ENCODE measurements around the gene ZNF585A. TPM values are rescaled to one million over a fixed set of nuclear protein-coding genes. Genes with fewer than 3 reads are reported as not detected.

Gene ZNF585A
- total and polyA plus RNA-seq, 2 of the 4 experiments (the other 2 are of a cell fraction) = 6.2 to 9.5 TPM

- no peak overlapping the region for H2AK5ac ChIP-seq (ENCODE audit: low read depth, low read length)
- no peak overlapping the region for H3K56ac ChIP-seq (ENCODE audit: extremely low read depth, insufficient read depth, low read length)
- ChIA-PET CTCF (no interaction called here), POLR2A (ENCODE audit: unreplicated experiment) (no interaction called here)
- ATAC-seq (ENCODE audit: low read depth) = no peak
- no peak overlapping the region for H2BK15ac ChIP-seq (ENCODE audit: low read depth, low read length)
- no peaks in the 10 kb centered on the region for H3K9me1 ChIP-seq (ENCODE audit: insufficient read depth, low read length)
- H3K14ac ChIP-seq (replicated peaks; ENCODE audit: low read depth, low read length) = no peak overlapping the region
- in situ Hi-C loops (cut with MboI; ENCODE audit: low sequenced_read_pairs) = no loop called here
- no peak overlapping the region for H4K8ac ChIP-seq (ENCODE audit: low read depth in 2 of 2, low read length in 2 of 2)
- no peak overlapping the region for H4K91ac ChIP-seq (ENCODE audit: insufficient read depth, low read depth, low read length)
- no peak overlapping the region for H2BK120ac ChIP-seq (ENCODE audit: low read depth, low read length)
- no peaks in the 10 kb centered on the region for H3K79me1 ChIP-seq (ENCODE audit: low read depth in 1 of 2, low read length in 2 of 2)
- H3K4me2 ChIP-seq (ENCODE audit: low read depth, low read length) = no peak overlapping the region
- no peak overlapping the region for H3K4ac ChIP-seq (ENCODE audit: low read depth, low read length)
- no peak overlapping the region for H3K18ac ChIP-seq (ENCODE audit: low read depth, low read length)
- H3K36me3 ChIP-seq (ENCODE audit: control insufficient read depth, insufficient read depth, low read length) = no peaks in the 10 kb centered on the region
- H3K4me3 ChIP-seq (ENCODE audit: insufficient read depth, low read depth, low read length) = no peak overlapping the region
- H4K5ac ChIP-seq (ENCODE audit: low read depth, low read length) = no peak overlapping the region
- H3K27ac ChIP-seq (ENCODE audit: insufficient read depth, low read length) = no peak overlapping the region
- no peak overlapping the region for H2BK5ac ChIP-seq (ENCODE audit: low read depth, low read length, poor library complexity, severe bottlenecking)
- no peak overlapping the region for H3K9ac ChIP-seq (ENCODE audit: low read depth, low read length)
- H3K4me1 ChIP-seq (ENCODE audit: control insufficient read depth, insufficient read depth, low read length) = no peaks in the 10 kb centered on the region
- intact Hi-C loops (cut with micrococcal nuclease) = no loop called here
- no peak overlapping the region for H3K23ac ChIP-seq (ENCODE audit: low read depth, low read length)
- dilution Hi-C loops (cut with HindIII; ENCODE audit: low sequenced_read_pairs, unreplicated experiment) = no loop called here
- no peak overlapping the region for H2AK9ac ChIP-seq (replicated peaks; ENCODE audit: low read depth, low read length, poor library complexity)
- H3K9me3 ChIP-seq (ENCODE audit: control insufficient read depth, insufficient read depth, low read length) = peaks cover 63% of the 10 kb centered on the region
- TF ChIP-seq MAFK (IDR thresholded peaks at IDR 0.05; ENCODE audit: low read depth, low read length) (no peak), RAD21 (IDR thresholded peaks at IDR 0.05; ENCODE audit: low read length) (no peak), CEBPB (IDR thresholded peaks at IDR 0.05; ENCODE audit: low read depth, low read length) (no peak), RFX5 (IDR thresholded peaks at IDR 0.05; ENCODE audit: low read depth, low read length) (no peak), SMC3 (IDR thresholded peaks at IDR 0.05; ENCODE audit: low read depth, low read length) (no peak), RCOR1 (IDR thresholded peaks at IDR 0.05; ENCODE audit: insufficient replicate concordance, low read length) (no peak)
- TF ChIP-seq, protein P1, sequence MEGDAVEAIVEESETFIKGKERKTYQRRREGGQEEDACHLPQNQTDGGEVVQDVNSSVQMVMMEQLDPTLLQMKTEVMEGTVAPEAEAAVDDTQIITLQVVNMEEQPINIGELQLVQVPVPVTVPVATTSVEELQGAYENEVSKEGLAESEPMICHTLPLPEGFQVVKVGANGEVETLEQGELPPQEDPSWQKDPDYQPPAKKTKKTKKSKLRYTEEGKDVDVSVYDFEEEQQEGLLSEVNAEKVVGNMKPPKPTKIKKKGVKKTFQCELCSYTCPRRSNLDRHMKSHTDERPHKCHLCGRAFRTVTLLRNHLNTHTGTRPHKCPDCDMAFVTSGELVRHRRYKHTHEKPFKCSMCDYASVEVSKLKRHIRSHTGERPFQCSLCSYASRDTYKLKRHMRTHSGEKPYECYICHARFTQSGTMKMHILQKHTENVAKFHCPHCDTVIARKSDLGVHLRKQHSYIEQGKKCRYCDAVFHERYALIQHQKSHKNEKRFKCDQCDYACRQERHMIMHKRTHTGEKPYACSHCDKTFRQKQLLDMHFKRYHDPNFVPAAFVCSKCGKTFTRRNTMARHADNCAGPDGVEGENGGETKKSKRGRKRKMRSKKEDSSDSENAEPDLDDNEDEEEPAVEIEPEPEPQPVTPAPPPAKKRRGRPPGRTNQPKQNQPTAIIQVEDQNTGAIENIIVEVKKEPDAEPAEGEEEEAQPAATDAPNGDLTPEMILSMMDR (conservative IDR thresholded peaks at IDR 0.05; ENCODE audit: low read depth, low read length) = no peak
- WGBS, 2 experiments (ENCODE audit: extremely low coverage in 2 of 2, insufficient read length in 1 of 2) = no CpG with 5 or more reads among the region's 1 CpG
- H2AFZ ChIP-seq (replicated peaks; ENCODE audit: low read length, poor library complexity) = no peak overlapping the region
- no peak for DNase-seq
- no TSS peak for BruUV-seq (replicated peaks)
- no peaks in the 10 kb centered on the region for H3K27me3 ChIP-seq (ENCODE audit: control insufficient read depth, insufficient read depth, low read length)
- H2BK20ac ChIP-seq (ENCODE audit: low read depth, low read length) = no peak overlapping the region
- H4K20me1 ChIP-seq (ENCODE audit: insufficient read depth, low read length) = no peaks in the 10 kb centered on the region
Measured at GRCh38 chr19:37136111-37136510, 36.4 kb downstream of the ZNF585A start.
